GM19351 (cell line): Measurements from ENCODE around the gene FGF8.

ENCODE experiments used
- ATAC-seq: cut with Tn5 transposase; IDR thresholded peaks from one replicate; pipeline ENCODE4 v1.9.1; 2021; ENCODE audit warnings: mild to moderate bottlenecking, moderate library complexity; ENCODE audit not compliant: unreplicated experiment

The FGF8 gene

DNA sequence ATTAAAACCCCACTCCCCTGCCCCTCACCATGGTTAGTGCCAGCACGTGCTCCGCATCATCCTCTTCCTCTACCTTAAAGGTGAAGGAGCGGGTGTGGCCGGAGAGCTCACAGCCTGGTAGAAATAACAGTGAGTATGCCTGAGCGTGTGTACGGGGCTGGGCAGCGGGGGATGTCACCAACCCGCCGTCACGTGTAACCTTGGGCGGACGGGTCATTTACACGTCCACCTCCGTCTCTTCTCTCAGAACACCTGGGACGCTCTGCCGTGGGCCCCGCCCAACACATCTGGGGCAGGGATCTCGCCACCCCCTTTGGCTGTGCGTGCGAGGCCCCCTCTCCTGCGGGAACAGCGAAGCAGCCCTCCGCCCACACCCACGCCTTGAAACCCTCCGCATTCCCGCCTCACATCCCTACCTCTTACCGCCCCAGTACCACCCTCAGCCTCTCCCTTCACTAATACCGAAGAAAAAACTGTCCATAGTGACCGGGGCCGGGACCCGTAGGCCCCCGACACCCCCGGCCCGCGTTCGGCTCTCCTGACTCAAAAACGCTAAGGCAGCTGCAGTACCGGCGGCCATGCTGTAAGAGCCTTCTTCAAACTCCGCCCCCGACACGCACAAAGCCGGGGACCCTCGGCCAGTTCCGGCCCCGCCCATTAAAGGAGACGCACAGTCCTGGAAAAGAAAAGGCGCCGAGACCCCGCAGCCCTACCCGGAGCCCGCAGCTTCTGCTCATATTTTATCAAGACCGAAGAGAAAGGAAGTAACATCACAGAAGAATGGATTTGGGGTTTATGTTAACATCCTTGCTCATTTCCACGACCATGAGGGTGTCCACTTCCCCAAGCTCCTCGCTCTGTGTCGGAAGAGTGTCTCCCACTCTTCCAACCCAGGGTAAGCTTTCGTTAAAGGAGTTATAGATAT is 7.2 kb upstream of the FGF8 start, which contains the start of gene NPM3:
Gene NPM3 (minus strand): TSS at position 636 of the 925 bp plus-strand sequence. CDS start 56 bp downstream, at position 580.
- ATAC-seq, result peak; percentile 74

GRCh38 chr10:101781984-101782810 is 6.3 kb upstream of the FGF8 start:
- ATAC-seq, result no peak

GRCh38 chr10:101781655-101781983 is 5.7 kb upstream of the FGF8 start:
- ATAC-seq, result no peak

DNA sequence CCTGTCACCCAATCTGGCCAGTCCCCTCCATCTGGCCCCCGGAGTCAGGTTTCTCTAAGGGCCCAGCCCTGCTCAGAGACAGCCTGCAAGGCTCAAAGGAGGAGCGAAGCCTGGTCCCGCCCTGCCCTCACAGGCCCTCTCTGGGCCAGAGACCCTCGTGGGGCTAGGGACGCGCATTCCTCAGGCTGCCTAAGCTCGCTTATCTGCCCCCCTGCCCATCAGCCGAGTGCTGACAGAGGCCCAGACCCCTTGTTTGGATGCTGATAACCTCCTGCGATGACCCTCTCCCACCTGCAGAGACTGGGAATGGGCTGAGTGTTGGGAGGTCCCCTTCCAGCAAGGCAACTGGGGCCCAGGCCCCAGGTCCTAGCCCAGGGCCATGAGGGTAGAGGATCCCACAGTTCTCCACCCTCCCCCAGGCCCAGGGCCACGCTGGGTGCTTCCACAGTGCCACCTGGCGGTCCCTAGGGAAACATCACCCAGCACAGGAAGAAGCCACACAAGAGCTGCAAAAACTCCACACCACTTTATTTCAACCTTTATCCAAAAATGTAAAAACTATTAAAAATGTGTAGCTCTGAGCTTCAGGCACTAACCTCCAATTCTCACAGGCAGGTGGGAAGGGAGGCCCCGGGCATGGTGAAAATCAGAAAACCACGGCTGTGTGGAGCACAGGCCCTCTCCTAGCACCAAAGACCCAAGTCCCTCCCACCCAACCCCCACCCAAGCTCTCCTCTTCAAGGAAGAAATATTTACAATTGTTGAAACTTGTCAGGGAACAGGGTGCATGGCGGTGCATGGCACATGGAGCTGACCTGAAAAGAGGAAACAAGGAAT is 5.1 kb upstream of the FGF8 start:
- peak; percentile 39 for ATAC-seq

DNA sequence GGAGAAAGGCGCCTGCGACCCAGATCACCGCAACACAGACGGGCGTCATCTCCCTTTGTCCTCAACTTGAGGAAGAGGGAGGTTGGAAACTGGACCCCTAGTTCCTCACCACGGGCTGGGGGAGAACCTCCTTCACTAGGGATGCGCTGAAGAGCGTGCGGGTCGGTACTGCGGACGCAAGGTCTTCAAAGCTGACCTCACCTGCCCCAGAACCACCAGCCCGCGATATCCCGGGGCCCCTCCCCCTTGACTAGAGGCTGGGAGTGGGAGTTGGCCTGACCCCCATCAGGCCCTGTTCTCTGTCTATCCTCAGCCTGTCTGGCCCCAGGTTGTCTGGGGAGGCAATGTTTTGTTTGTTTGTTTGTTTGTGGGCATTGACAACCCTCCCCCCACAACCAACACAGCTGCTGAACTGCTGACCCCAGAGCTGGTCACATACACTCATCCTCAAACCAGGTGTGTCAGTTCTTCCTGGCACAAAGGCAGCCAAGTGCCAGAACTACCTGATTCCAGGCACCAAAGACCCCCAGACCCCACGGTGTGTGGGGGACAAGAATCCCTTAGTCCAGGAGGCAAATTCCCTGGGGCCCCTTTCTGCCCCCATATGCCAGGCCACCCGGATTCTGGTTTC is 4.4 kb upstream of the FGF8 start:
- ATAC-seq, result no peak

GRCh38 chr10:101779544-101780186 is 3.8 kb upstream of the FGF8 start:
- no peak for ATAC-seq

DNA sequence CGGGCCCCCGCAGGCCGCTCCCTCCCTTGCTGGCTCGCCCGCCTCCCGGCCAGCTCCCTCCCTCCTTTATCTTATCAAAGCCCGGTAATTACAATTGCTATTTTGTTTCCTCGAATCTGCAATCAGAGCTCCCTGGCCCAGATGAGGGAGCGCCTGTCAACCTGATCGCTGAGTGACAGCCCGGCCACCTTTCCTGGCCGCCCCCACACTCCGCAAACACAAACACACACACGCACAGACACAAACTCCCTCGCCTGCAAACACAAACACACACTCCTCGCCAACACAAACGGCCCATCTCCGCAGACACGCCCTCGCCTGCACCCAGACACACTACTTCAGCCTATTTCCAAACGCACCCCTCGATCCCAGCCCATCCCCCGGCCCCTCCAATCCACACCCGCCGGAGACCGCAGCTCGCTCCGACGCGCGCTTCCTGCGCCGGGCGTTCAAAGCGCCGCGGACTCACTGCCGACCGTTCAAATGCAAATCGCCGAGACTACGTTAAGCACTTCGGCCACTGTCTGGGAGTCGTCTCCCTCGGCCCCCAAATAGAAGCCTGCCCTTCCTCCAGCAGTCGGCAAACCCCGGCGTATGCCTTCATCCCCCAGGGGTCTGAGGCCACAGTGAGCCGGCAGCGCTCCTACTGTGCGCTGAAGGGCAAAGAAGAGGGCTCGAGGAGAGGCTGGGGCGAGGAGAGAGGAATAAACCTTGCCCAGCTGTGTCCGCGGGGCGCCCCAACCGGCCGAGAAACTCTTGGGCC is 3.0 kb upstream of the FGF8 start:
- no peak for ATAC-seq

GRCh38 chr10:101778151-101778780 is 2.4 kb upstream of the FGF8 start:
- no peak for ATAC-seq

DNA sequence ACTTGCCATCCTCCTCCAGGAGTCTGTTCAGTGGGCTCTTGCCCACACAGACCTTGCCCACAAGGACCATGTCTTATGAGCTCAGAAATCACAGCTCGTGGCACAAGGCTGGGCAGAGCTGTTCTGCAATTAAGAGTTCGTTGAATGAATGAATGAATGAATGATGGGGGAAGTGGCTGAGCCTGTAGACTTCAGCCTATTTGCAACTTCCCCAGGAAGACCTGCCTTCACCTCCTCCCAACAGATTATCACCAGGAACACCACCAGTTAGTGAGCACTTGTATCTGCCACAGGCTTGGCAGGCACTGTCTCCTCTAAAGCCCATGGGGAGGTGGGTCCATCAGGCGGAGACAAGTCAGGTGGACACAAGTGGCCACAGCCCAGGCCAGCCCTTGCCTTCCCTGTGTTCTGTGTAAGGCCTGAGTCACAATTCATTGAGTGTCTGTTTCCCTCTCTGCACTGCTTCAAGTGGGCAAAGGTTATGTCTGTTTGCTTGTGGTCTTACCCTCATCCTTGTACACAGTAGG is 1.8 kb upstream of the FGF8 start:
- no peak for ATAC-seq

DNA sequence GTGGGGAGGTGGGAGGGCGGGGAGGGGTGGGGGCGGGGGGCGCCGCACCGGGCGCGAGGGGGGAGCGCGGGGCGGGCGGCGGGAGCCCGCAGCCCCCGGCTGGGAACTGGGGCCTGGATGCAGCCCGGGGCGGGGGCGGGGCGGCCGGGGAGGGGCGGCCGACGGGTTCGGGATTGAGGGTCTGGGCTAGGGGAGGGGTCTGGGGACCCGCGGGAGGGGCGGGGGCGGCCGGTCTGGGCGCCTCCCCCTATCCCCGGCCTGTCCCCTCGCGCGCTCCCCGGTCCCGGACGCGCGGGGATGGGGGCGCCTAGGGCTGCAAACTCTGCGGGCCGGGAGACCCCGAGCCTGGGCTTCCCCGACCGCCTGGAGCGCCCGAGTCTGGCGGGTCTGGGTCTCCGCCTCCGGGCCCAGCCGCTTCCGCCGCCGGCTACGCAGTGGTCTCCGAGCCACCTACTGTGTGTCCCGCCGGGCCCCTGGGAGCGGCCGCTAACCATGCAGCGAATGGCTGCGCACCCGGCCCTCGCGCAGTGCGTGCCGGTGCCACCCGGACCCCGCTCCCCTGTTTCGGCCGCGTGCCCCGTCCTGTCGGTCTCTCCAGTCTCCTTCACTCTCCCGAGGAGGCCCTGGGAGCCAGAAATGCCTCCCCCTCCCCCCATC is 375 bp upstream of the FGF8 start:
- ATAC-seq, result no peak

- no peak for ATAC-seq
These were observed 1.2 kb downstream of the FGF8 start for GRCh38 chr10:101774589-101775272.

GRCh38 chr10:101773923-101774588 is 1.9 kb downstream of the FGF8 start:
- ATAC-seq, result no peak

DNA sequence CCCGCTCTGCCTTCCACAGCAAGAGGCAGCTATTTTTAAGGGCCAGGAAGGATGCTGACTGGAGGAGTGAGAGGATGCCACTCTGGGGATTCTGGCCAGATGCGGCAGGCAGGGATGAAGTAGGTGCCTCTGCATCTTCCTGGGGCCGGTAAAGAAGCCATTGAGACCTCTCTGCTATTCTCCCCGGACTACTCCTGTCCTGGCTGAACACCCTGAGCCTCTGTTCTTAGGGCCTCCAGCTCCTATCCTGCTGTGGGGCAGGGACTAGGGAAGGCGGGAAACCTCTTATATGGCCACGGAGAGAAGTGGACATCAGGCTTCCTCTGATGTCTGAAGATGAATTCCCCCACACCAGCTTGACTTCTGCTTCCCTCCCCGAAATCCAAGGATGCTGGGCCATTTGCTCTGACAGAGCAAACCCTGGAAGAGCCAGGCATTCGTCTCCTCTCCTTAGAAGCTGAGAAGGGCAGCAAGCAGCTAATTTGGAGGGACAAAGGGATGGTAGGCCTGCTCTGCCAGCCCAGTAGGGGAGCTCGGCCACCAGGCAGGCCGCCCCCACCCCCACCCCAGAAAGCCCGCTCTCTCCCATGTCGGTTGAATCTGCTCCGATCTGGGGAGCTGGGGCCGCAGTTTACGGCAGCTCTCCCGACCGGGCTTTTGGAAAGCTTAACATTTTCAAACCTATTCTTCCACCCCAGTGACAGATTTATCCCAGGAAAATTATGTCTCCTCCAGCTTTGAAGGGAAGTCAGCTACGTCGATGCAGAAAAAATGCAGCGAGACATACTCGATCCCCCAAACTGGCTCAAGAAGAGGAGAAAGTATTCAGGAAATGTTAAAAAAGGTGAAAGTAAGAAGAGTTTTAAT is 2.8 kb downstream of the FGF8 start:
- ATAC-seq, result no peak

DNA sequence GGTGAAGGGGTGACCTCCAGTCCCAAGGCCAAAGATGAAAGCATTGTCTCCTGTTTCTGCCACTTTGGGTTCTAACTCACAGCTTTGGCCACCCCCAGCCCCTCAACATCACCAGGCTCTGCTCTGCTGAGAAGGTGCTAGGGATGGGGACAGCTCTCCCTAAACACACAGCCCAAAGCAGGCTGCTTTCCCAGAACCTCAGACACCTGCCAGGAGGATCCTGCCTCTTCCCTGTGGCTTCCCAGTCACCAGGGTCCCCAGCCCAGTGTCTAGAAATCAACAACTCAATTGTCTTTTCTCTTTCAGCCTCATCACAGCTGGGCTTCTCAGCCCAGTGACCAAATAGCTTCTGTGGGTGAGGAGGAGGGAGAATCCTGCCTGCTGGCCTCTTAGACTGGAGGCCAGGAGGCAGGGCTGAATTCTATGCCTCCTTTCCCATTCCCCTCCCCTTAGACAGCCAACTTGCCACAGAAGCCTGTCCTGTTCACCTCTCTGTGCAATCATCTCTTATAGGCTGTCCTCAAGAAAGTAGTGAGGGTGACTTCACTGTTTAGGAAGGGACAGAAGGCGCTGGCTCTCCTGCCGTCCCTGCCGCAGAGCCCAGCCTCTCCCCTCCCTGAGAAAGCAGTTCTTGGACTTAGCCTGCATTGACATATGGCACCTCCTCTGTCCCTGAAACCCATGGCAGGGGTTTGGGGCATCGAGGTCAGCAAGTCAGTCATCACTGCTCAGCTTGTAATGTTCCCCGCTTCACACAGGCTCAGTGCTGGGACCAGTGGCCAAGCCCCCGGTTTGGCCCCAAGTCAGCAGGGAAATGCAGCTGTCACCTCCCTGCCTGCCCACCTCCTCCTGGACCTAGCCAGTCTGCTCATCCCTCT is 3.7 kb downstream of the FGF8 start:
- ATAC-seq, result no peak

GRCh38 chr10:101771380-101771779 is 4.5 kb downstream of the FGF8 start:
- no peak for ATAC-seq
